NCI-H2081 (cell line): ENCODE measurements around the gene SETX.
A peak's percentile ranks its signal among the peaks of the same experiment; 100 is the strongest.

Experiments
- DNase-seq, 2 experiments: peaks; one replicate each; lab custom pipeline; 2025; lab: John Stamatoyannopoulos, UW

Gene SETX

GRCh38 chr9:132240841-132241482 is 113.8 kb downstream of the SETX start:
- peak; percentile 91 to 99 for DNase-seq

DNA sequence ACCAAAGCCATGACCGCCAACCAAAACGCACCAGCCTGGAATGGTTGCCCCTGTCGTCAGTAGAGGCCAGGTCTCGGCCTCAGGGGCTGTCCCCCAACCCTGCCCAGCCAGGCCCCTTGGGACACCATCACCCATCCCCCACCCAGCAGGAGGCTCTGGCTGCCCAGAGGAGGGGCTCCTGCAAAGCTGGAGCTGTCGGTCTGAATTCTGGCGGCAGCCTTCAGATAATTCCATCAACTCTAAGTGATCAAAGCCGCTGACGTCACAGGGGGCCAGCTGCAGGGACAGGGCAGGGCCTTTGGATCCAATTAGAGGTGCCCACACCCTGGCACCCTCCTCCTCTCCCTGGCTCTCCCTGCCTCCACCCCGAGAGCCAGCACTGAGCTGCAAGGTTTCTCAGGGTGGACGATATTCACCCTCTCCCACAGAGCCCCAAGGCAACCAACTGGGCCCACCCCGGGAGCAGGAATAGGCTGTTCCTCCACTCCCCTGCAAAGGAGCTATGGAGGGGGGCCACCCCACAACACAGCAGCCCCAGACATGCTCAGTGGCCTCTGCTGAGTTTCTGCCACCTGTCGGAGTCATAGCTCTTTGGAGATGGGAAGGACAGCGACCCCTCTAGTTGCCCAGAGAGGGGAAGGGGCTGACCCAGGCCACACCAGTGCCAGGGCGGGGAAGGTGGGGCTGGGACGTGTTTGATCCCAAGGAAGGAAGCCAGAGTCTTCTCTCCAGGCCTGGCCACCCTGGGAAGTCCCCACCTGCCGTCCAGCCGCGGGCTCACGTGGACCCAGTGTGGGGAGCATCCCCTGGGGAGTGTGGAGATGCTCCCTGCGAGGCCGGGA is 114.6 kb downstream of the SETX start:
- DNase-seq: no peak

DNA sequence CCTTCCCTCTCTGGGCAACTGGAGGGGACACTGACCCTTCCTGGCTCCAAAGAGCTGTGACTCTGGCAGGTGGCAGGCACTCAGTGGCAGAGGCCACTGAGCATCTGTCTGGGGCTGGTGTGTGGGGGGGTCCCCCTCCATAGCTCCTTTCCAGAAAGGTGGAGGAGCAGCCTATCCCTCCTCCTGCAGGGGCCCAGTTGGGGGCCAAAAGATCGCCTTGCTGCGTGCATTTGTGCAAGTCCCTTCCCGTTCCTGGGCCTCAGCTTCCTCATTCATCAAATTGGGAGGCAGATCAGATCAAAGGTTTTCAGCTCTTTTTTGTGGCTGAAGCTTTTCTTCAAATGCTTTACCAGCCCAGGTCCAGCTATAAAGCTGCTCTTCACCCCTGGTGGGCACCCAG is 115.3 kb downstream of the SETX start:
- no peak for DNase-seq

GRCh38 chr9:132238992-132239391 is 115.8 kb downstream of the SETX start:
- DNase-seq: no peak

- DNase-seq: no peak
These were observed 116.5 kb downstream of the SETX start for GRCh38 chr9:132238026-132238972.

- DNase-seq: no peak
These were observed 117.3 kb downstream of the SETX start for GRCh38 chr9:132237481-132237880.

GRCh38 chr9:132236662-132237311 is 118.0 kb downstream of the SETX start:
- no peak for DNase-seq

GRCh38 chr9:132235894-132236661 is 118.7 kb downstream of the SETX start:
- peak; percentile 78 to 88 for DNase-seq

- DNase-seq: no peak
These were observed 119.7 kb downstream of the SETX start for GRCh38 chr9:132235125-132235524.

- peak; percentile 6 to 16 for DNase-seq
These were observed 120.3 kb downstream of the SETX start for GRCh38 chr9:132234535-132234934.

DNA sequence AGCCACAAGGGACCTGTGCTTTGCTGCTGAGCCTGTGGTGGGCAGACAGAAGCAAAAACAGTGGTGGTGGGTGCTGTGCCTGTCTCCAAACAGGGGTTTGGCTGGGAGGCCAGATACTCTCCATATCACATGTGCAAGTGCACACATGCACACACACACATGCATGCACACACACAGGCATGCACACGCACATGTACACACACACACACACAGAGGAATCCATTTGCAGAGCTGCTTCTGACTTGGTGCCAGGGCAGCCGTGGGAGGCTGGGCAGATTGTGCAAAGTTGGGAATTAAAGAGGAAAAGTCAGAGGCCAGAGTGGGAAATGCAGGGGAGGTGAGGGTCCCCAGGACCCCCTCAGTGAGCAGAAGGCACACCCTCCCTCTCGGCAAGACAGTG is 121.6 kb downstream of the SETX start:
- no peak for DNase-seq

- no peak for DNase-seq
These were observed 122.3 kb downstream of the SETX start for GRCh38 chr9:132232522-132232921.

- DNase-seq: no peak
These were observed 123.6 kb downstream of the SETX start for GRCh38 chr9:132231019-132231701.

DNA sequence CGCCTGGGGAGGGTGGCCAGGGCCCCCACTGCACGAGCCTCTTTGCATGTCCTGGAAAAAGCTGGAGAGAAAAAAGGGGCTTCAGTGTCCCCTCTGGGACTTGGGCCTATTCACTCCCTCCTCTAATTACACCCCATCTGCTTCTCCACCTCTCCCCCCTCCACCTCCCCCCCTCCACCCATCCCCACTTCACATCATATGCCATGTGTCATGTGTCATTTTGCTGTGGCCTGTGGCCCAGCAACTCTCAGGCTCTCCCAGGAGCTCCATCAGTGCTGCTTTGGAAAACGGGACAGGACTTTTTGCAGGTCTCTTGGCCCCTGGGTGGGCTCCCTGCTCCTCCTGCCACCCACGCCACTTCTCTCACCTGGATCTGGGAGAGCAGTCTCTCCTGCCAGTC is 124.2 kb downstream of the SETX start:
- DNase-seq: no peak

GRCh38 chr9:132228062-132228461 is 126.7 kb downstream of the SETX start:
- DNase-seq: no peak

DNA sequence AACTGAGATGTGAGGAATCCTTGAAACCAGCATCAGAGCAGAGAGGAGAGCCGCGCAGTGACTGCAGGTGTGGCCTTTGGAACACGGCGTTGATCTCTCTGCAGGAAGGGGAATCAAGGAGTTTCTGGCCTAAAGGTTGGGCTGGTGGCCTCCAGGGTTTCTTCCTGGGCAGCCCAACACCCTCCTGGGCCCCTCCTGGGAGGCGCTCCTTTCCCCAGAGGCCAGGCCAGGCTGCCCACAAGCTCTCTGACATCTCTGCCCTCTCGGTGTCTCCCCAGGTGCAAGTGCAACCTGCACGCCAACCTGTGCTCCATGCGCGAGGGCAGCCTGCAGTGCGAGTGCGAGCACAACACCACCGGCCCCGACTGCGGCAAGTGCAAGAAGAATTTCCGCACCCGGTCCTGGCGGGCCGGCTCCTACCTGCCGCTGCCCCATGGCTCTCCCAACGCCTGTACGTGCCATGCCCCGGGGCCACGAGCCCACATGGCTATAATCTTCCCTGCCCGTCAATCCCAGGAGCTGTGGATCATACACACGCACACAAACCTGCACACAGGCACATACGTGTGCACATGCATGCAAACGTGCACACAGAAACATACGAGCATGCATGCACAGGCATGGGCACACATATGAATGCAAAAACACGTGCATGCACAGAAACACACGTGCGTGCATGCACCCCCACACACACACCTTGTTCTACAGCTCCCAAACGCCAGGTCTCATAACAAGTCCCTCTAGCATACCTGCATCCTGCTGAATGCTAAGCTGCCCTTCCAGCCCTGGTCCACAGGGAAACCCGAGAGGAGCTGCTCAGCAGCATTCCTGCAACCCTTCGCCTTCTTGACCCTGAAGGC is 128.0 kb downstream of the SETX start:
- no peak for DNase-seq

GRCh38 chr9:132224645-132225044 is 130.1 kb downstream of the SETX start:
- no peak for DNase-seq

GRCh38 chr9:132221941-132222340 is 132.8 kb downstream of the SETX start:
- no peak for DNase-seq

GRCh38 chr9:132218208-132218607 is 136.6 kb downstream of the SETX start:
- no peak for DNase-seq
